CD14-positive monocyte (primary cell): ENCODE results near the gene MBTD1. TPM values are rescaled to one million over a fixed set of nuclear protein-coding genes. Genes with fewer than 3 reads are reported as not detected.

Experiments used
- DNase-seq, 3 donors: peaks; one replicate each; pipeline ENCODE4 v3.0.0-alpha.2; 2011 to 2022
- H2AFZ ChIP-seq: 2 replicates; pipeline ENCODE4 v1.6.0; 2012; ENCODE audit warnings: mild to moderate bottlenecking, low read depth, low read length, inconsistent platforms; ENCODE audit not compliant: insufficient read depth, poor library complexity, severe bottlenecking
- H3K27ac ChIP-seq, 2 donors: 1 replicate in 1 of 2; 2 replicates in 1 of 2; pipeline ENCODE4 v1.5.1; 2012 to 2013; ENCODE audit warnings: low read length in 2 of 2, control low read depth in 1 of 2, inconsistent platforms in 1 of 2, low read depth in 1 of 2, mild to moderate bottlenecking in 1 of 2
- H3K27me3 ChIP-seq, 2 donors: one replicate each; pipeline versions ENCODE4 v1.6.0 to v1.6.1; 2011 to 2013; ENCODE audit warnings: low read length in 2 of 2; ENCODE audit not compliant: control insufficient read depth in 2 of 2, insufficient read depth in 2 of 2
- H3K36me3 ChIP-seq, 2 donors: replicated peaks in 1 of 2; 1 replicate in 1 of 2; 2 replicates in 1 of 2; pipeline versions ENCODE4 v1.5.1 to v1.6.1; 2012 to 2013; ENCODE audit warnings: low read length in 2 of 2, control low read depth in 1 of 2, inconsistent platforms in 1 of 2, mild to moderate bottlenecking in 1 of 2; ENCODE audit not compliant: insufficient read depth in 2 of 2, control insufficient read depth in 1 of 2
- H3K4me1 ChIP-seq, 2 donors: 1 replicate in 1 of 2; 2 replicates in 1 of 2; pipeline versions ENCODE4 v1.5.1 to v1.6.1; 2012 to 2013; ENCODE audit warnings: low read length in 2 of 2, control low read depth in 1 of 2, inconsistent platforms in 1 of 2, mild to moderate bottlenecking in 1 of 2, moderate library complexity in 1 of 2; ENCODE audit not compliant: insufficient read depth in 2 of 2, control insufficient read depth in 1 of 2
- H3K4me2 ChIP-seq: replicated peaks from 2 replicates; pipeline ENCODE3; 2012; ENCODE audit warnings: low read length, moderate library complexity, mild to moderate bottlenecking; ENCODE audit not compliant: poor library complexity, severe bottlenecking; ENCODE audit errors: extremely low read depth
- H3K4me3 ChIP-seq, 3 experiments: fragments of 200-600 bp in 1 of 3; sonication (generic) in 1 of 3; replicated peaks in 1 of 3; 1 replicate in 2 of 3; 2 replicates in 1 of 3; pipeline ENCODE4 v1.5.1; 2011 to 2013; ENCODE audit warnings: low read length in 3 of 3, mild to moderate bottlenecking in 3 of 3, control low read depth in 2 of 3, low read depth in 2 of 3, inconsistent platforms in 1 of 3, moderate library complexity in 1 of 3
- H3K79me2 ChIP-seq: 2 replicates; pipeline ENCODE4 v1.6.0; 2012; ENCODE audit warnings: mild to moderate bottlenecking, control low read depth, inconsistent platforms, low read length, moderate library complexity; ENCODE audit not compliant: insufficient read depth
- H3K9ac ChIP-seq: 2 replicates; pipeline ENCODE4 v1.6.0; 2017; ENCODE audit warnings: low read length, mild to moderate bottlenecking; ENCODE audit not compliant: insufficient read depth, poor library complexity, severe bottlenecking
- H3K9me3 ChIP-seq, 2 donors: replicated peaks in 1 of 2; 1 replicate in 1 of 2; 2 replicates in 1 of 2; pipeline versions ENCODE4 v1.5.1 to v1.6.1; 2012 to 2013; ENCODE audit warnings: low read length in 2 of 2, control low read depth in 1 of 2; ENCODE audit not compliant: control insufficient read depth in 1 of 2, insufficient read depth in 1 of 2
- H4K20me1 ChIP-seq: 2 replicates; pipeline ENCODE4 v1.6.0; 2012; ENCODE audit warnings: mild to moderate bottlenecking, low read length, control low read depth, moderate library complexity; ENCODE audit not compliant: insufficient read depth
- H3K27ac Mint-ChIP-seq, 7 donors: one replicate each; pipeline ENCODE4 v1.8.0; 2020; ENCODE audit warnings: mild to moderate bottlenecking in 7 of 7, mixed read lengths in 7 of 7, moderate library complexity in 6 of 7, inconsistent platforms in 2 of 7
- H3K27me3 Mint-ChIP-seq, 3 donors: one replicate each; pipeline ENCODE4 v1.8.0; 2021 to 2022; ENCODE audit warnings: low read depth in 3 of 3, mild to moderate bottlenecking in 3 of 3, mixed read lengths in 3 of 3, moderate library complexity in 3 of 3, inconsistent platforms in 1 of 3
- H3K36me3 Mint-ChIP-seq, 2 donors: one replicate each; pipeline ENCODE4 v1.8.0; 2020; ENCODE audit warnings: mixed read lengths in 2 of 2, inconsistent platforms in 1 of 2, mild to moderate bottlenecking in 1 of 2
- H3K4me1 Mint-ChIP-seq: one replicate; pipeline ENCODE4 v1.8.0; 2020; ENCODE audit warnings: mild to moderate bottlenecking, mixed read lengths
- H3K4me3 Mint-ChIP-seq, 2 donors: one replicate each; pipeline ENCODE4 v1.8.0; 2020; ENCODE audit warnings: mild to moderate bottlenecking in 2 of 2, mixed read lengths in 2 of 2, moderate library complexity in 1 of 2
- H3K9me3 Mint-ChIP-seq, 7 donors: one replicate each; pipeline ENCODE4 v1.8.0; 2020 to 2022; ENCODE audit warnings: mixed read lengths in 7 of 7, mild to moderate bottlenecking in 6 of 7, moderate library complexity in 6 of 7, inconsistent platforms in 2 of 7
- WGBS: methylation state at CpG from one replicate; pipeline ENCODE4 v1.1.5; 2013; ENCODE audit warnings: missing lambda C conversion rate; ENCODE audit not compliant: insufficient coverage; 5-methylcytosine and 5-hydroxymethylcytosine counted together
- intact Hi-C, 2 donors: fragments of 100-400 bp; cut with micrococcal nuclease; formaldehyde crosslinking; loops; one replicate each; pipeline versions ENCODE4 v1.15.0 to v1.15.1; 2023
- polyA plus RNA-seq, 3 donors: library from polyadenylated mRNA; depleted of rRNA in 1 of 3; unstranded in 2 of 3; stranded (reverse) in 1 of 3; fragments of 300-500 nt in 2 of 3; fragments of >200 nt in 1 of 3; fragmentation: Illumina TruSeq in 2 of 3; gene quantifications; 1 replicate in 2 of 3; 2 replicates in 1 of 3; pipeline ENCODE4 v1.2.3, GENCODE V29; 2012 to 2021
- TF ChIP-seq, protein P1 (sequence below): fragments of 200-600 bp; IDR thresholded peaks from one replicate; pipeline ENCODE4 v1.8.0; 2022; ENCODE audit warnings: antibody characterized with exemption, mild to moderate bottlenecking

The MBTD1 gene
- polyA plus RNA-seq, 3 donors, result 5.9 to 11.3 (median 10.0) TPM

DNA sequence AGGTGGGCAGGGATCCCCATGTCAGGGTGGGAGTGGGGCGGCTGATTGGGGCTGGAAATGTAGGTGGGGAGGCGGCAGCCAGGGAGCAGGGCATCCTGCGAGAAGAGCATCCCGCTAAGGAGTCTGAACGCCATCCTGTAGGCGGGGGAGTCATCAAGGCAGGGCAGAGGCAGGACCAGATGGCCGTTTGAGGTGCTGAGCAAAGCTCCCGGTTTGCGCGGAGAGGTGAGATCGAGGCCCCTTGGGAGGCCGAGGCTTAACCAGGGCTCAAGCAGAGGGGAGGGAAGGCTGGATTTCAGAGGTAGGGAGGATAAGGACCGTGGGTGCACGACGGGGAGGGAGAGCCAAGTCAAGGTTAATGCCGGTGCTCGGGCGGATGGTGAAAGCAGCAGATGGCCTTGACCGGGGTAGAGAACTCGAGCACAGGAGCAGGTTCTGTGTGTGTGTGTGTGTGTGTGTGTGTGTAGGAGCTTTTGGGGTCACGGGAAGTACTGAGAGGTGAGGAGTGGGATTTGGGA lies 94.1 kb downstream of the MBTD1 start:
- 19% methylated on average over 20 of the region's 21 CpGs for WGBS
- Histone ChIP-seq H3K9me3 (no peaks in the 10 kb centered on the region), H4K20me1 (no peaks in the 10 kb centered on the region), H3K36me3 (peaks cover 28 to 49% of the 10 kb centered on the region in 2 donors), H3K4me2 (peak overlapping the region; percentile 97), H3K27me3 (no peaks in the 10 kb centered on the region), H3K79me2 (peaks cover 8% of the 10 kb centered on the region), H3K27ac (peak overlapping the region; percentile 56 to 92), H2AFZ (peak overlapping the region; percentile 95), H3K4me3 (peak overlapping the region; percentile 76 to 91 (median 83)), H3K9ac (peak overlapping the region; percentile 91), H3K4me1 (peaks cover 16 to 24% of the 10 kb centered on the region in 2 donors)
- TF ChIP-seq, protein P1, sequence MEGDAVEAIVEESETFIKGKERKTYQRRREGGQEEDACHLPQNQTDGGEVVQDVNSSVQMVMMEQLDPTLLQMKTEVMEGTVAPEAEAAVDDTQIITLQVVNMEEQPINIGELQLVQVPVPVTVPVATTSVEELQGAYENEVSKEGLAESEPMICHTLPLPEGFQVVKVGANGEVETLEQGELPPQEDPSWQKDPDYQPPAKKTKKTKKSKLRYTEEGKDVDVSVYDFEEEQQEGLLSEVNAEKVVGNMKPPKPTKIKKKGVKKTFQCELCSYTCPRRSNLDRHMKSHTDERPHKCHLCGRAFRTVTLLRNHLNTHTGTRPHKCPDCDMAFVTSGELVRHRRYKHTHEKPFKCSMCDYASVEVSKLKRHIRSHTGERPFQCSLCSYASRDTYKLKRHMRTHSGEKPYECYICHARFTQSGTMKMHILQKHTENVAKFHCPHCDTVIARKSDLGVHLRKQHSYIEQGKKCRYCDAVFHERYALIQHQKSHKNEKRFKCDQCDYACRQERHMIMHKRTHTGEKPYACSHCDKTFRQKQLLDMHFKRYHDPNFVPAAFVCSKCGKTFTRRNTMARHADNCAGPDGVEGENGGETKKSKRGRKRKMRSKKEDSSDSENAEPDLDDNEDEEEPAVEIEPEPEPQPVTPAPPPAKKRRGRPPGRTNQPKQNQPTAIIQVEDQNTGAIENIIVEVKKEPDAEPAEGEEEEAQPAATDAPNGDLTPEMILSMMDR, result no peak
- Mint-ChIP-seq H3K27ac (peak overlapping the region; percentile 89 to 97 (median 93)), H3K9me3 (no peaks in the 10 kb centered on the region), H3K4me1 (peaks cover 23% of the 10 kb centered on the region), H3K36me3 (peaks cover 43 to 46% of the 10 kb centered on the region in 2 donors), H3K4me3 (peak overlapping the region; percentile 92 to 99), H3K27me3 (peaks cover 0 to 2% (median 0%) of the 10 kb centered on the region in 3 donors)
- intact Hi-C loops, result no loop called here
- DNase-seq, result no peak

DNA sequence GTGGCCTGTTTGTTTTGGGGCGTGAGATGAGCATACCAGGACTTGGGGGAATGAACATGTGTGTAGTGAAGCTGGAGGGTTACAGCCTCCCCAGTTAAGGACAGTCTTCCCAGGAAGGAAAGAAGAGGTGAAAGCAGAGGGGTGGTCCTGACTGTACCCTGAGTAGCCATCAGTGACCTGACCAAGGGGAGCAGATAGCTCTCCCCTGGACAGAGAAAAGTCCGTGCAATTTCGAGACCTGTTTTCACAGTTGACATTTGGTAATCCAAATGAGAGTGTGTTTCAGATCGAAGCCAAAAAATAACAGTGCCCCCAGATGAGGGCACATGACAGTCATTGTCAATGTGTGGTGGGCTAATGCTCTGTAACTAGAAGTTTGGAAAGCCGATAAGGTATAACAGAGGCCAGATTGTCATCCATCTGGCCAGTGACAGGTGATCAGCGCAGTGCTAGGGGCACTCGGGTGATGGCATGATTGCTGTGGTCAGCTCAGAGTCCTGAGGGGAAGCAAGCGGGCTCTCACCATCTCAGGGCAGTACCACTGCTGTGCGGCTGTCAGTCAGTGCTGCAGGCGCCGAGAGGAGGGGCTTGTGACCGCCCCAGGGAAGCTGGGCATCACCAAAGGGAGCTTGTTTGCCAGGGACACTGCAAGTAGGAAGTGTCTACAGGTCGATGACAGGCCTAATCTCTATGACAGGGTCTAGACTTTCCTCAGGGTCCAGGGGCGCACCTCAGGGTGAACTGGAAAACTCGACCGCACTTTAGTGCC lies 94.8 kb downstream of the MBTD1 start:
- H3K9me3 Mint-ChIP-seq, result no peaks in the 10 kb centered on the region
- Histone ChIP-seq H4K20me1 (no peaks in the 10 kb centered on the region), H3K4me2 (peak overlapping the region; percentile 97), H3K27me3 (no peaks in the 10 kb centered on the region), H3K9me3 (no peaks in the 10 kb centered on the region), H3K4me1 (peaks cover 16 to 24% of the 10 kb centered on the region in 2 donors), H3K4me3 (peak overlapping the region in 2 of 3 experiments; percentile 76 to 91), H3K9ac (no peak overlapping the region), H3K36me3 (peaks cover 25 to 49% of the 10 kb centered on the region in 2 donors), H3K79me2 (peaks cover 8% of the 10 kb centered on the region), H3K27ac (peak overlapping the region; percentile 56 to 92), H2AFZ (peak overlapping the region; percentile 95)
- H3K27ac Mint-ChIP-seq, result peak overlapping the region; percentile 89 to 97 (median 93)
- peaks cover 40 to 45% of the 10 kb centered on the region in 2 donors for H3K36me3 Mint-ChIP-seq
- DNase-seq, result no peak
- peaks cover 0 to 2% (median 0%) of the 10 kb centered on the region in 3 donors for H3K27me3 Mint-ChIP-seq
- intact Hi-C loops, result no loop called here
- H3K4me1 Mint-ChIP-seq, result peaks cover 23% of the 10 kb centered on the region
- H3K4me3 Mint-ChIP-seq, result peak overlapping the region; percentile 92 to 99
- TF ChIP-seq, protein P1, result no peak
- 86% methylated on average over 13 of the region's 16 CpGs for WGBS
